ENCODE data around the gene TRIM39. TPM values are rescaled to one million over a fixed set of nuclear protein-coding genes. Genes with fewer than 3 reads are reported as not detected.
A peak's percentile ranks its signal among the peaks of the same experiment; 100 is the strongest.

Gene TRIM39
- total and polyA plus RNA-seq, 9 of the 15 experiments (the other 6 are each of a cell fraction or from before 2014, with no cell fraction given) = 5.6 to 17.7 (median 12.8) TPM

DNA sequence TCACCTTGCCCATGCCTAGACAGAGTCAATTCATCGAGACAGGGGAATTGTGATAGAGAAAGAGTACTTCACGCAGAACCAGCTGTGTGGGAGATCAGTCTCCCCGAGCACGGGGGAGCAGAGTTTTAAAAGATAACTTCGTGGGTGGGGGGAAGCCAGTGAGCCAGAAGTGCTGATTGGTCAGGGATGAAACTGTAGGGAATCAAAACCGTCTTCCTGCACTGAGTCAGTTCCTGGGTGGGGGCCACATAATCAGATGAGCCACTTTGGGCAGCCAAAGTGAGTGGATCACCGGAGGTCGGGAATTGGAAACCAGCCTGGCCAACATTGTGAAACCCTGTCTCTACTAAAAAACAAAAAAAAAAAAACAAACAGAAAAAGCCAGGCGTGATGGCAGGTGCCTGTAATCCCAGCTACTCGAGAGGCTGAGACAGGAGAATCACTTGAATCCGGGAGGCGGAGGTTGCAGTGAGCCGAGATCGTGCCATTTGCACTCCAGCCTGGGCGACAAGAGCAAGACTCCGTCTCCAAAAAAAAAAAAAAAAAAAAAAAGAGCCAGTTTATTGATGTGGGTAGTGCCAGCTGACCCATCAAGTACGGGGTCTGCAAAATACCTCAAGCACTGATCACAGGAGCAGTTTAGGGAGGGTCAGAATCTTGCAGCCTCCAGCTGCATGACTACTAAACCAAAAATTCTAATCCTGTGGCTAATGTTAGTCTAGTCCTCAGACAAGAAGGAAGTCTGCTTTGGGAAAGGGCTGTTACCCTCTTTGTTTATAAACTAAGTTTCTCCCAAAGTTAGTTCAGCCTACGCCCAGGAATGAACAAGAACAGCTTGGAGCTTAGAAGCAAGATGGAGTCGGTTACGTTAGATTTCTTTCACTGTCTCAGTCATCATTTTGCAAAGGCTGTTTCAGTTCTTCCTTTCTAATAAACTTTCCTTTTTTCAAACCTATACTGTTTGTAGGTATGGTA, 3.9 kb upstream of the TRIM39 start (continued):
- TF ChIP-seq ZNF668 (CRISPR knock-in tag; IDR thresholded peaks at IDR 0.05) (0 out of 2 replicates have a peak, but pooled peaks have one; percentile 13), PYGO2 (tag; IDR thresholded peaks at IDR 0.05) (no peak), TRIM24 (IDR thresholded peaks at IDR 0.05) (no peak), BACH1 (tag; IDR thresholded peaks at IDR 0.05) (no peak), CXXC5 (CRISPR knock-in tag; IDR thresholded peaks at IDR 0.05) (peak; percentile 57), ZNF384 (IDR thresholded peaks at IDR 0.05; ENCODE audit: low read depth, low read length) (no peak; the same call in 1 of the 2 replicates), ZNF76 (CRISPR knock-in tag; IDR thresholded peaks at IDR 0.05; ENCODE audit: borderline replicate concordance) (no peak), PTTG1 (tag; IDR thresholded peaks at IDR 0.05; ENCODE audit: low read depth) (peak; percentile 78), ZC3H8 (IDR thresholded peaks at IDR 0.05) (no peak), NONO (IDR thresholded peaks at IDR 0.05; ENCODE audit: low read depth in 2 of 2, low read length in 1 of 2) (no peak), ZNF134 (CRISPR knock-in tag; conservative IDR thresholded peaks at IDR 0.05) (no peak), ZNF311 (CRISPR knock-in tag; IDR thresholded peaks at IDR 0.05) (peak; percentile 75; the same call in 1 of the 2 replicates), MTF1 (CRISPR knock-in tag; IDR thresholded peaks at IDR 0.05; ENCODE audit: borderline replicate concordance) (no peak), RAD21 (CRISPR knock-in tag; conservative IDR thresholded peaks at IDR 0.05 in 1 of 2, IDR thresholded peaks at IDR 0.05 in 1 of 2) (no peak), CBX3 (IDR thresholded peaks at IDR 0.05; ENCODE audit: borderline replicate concordance in 1 of 2, low read length in 2 of 2) (no peak)
- TF ChIP-seq, protein P1, sequence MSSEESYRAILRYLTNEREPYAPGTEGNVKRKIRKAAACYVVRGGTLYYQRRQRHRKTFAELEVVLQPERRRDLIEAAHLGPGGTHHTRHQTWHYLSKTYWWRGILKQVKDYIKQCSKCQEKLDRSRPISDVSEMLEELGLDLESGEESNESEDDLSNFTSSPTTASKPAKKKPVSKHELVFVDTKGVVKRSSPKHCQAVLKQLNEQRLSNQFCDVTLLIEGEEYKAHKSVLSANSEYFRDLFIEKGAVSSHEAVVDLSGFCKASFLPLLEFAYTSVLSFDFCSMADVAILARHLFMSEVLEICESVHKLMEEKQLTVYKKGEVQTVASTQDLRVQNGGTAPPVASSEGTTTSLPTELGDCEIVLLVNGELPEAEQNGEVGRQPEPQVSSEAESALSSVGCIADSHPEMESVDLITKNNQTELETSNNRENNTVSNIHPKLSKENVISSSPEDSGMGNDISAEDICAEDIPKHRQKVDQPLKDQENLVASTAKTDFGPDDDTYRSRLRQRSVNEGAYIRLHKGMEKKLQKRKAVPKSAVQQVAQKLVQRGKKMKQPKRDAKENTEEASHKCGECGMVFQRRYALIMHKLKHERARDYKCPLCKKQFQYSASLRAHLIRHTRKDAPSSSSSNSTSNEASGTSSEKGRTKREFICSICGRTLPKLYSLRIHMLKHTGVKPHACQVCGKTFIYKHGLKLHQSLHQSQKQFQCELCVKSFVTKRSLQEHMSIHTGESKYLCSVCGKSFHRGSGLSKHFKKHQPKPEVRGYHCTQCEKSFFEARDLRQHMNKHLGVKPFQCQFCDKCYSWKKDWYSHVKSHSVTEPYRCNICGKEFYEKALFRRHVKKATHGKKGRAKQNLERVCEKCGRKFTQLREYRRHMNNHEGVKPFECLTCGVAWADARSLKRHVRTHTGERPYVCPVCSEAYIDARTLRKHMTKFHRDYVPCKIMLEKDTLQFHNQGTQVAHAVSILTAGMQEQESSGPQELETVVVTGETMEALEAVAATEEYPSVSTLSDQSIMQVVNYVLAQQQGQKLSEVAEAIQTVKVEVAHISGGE (CRISPR knock-in tag; IDR thresholded peaks at IDR 0.05) = no peak
- TF ChIP-seq, protein P2, sequence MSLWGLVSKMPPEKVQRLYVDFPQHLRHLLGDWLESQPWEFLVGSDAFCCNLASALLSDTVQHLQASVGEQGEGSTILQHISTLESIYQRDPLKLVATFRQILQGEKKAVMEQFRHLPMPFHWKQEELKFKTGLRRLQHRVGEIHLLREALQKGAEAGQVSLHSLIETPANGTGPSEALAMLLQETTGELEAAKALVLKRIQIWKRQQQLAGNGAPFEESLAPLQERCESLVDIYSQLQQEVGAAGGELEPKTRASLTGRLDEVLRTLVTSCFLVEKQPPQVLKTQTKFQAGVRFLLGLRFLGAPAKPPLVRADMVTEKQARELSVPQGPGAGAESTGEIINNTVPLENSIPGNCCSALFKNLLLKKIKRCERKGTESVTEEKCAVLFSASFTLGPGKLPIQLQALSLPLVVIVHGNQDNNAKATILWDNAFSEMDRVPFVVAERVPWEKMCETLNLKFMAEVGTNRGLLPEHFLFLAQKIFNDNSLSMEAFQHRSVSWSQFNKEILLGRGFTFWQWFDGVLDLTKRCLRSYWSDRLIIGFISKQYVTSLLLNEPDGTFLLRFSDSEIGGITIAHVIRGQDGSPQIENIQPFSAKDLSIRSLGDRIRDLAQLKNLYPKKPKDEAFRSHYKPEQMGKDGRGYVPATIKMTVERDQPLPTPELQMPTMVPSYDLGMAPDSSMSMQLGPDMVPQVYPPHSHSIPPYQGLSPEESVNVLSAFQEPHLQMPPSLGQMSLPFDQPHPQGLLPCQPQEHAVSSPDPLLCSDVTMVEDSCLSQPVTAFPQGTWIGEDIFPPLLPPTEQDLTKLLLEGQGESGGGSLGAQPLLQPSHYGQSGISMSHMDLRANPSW (CRISPR knock-in tag; IDR thresholded peaks at IDR 0.05) = no peak
- TF ChIP-seq, protein P3, sequence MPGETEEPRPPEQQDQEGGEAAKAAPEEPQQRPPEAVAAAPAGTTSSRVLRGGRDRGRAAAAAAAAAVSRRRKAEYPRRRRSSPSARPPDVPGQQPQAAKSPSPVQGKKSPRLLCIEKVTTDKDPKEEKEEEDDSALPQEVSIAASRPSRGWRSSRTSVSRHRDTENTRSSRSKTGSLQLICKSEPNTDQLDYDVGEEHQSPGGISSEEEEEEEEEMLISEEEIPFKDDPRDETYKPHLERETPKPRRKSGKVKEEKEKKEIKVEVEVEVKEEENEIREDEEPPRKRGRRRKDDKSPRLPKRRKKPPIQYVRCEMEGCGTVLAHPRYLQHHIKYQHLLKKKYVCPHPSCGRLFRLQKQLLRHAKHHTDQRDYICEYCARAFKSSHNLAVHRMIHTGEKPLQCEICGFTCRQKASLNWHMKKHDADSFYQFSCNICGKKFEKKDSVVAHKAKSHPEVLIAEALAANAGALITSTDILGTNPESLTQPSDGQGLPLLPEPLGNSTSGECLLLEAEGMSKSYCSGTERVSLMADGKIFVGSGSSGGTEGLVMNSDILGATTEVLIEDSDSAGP (CRISPR knock-in tag; IDR thresholded peaks at IDR 0.05) = no peak
